Head of caudate nucleus (tissue), 42 donors: Measurements from ENCODE around the gene WNT3A.
"Not testable (repeated sequence)": the region's sequence is repeated elsewhere in the genome, so short reads cannot be mapped to it uniquely, and the experiment has no call there.

ENCODE experiments used
- DNase-seq, 42 donors: peaks; one replicate each; pipeline versions ENCODE4 v3.0.0 to v3.0.0-alpha.2; 2020 to 2021; ENCODE audit warnings: mixed read lengths in 7 of 42
- intact Hi-C: fragments of 100-400 bp; cut with DNase I; formaldehyde crosslinking; loops from one replicate; pipeline ENCODE4 v1.15.0; 2022

Gene WNT3A

GRCh38 chr1:228019722-228020083 lies 12.9 kb downstream of the WNT3A start:
- DNase-seq: peak in 4 of 42 donors; percentile 0 to 2 (median 1)
- intact Hi-C loops: not testable (repeated sequence)

GRCh38 chr1:228020686-228021354 lies 14.0 kb downstream of the WNT3A start:
- DNase-seq: peak in 10 of 42 donors; percentile 2 to 14 (median 6)
- intact Hi-C loops: no loop called here

GRCh38 chr1:228021355-228022030 lies 14.7 kb downstream of the WNT3A start:
- intact Hi-C loops: no loop called here

GRCh38 chr1:228022571-228023293 lies 15.9 kb downstream of the WNT3A start:
- DNase-seq: peak in 2 of 42 donors; percentile 4 to 6

More at GRCh38 chr1:228021355-228022030, 14.7 kb downstream of the WNT3A start:
- DNase-seq: peak in 10 of 42 donors; percentile 5 to 28 (median 12)

GRCh38 chr1:228023294-228023639 lies 16.5 kb downstream of the WNT3A start:
- no peak for DNase-seq
- intact Hi-C loops: no loop called here

More at GRCh38 chr1:228022571-228023293, 15.9 kb downstream of the WNT3A start:
- intact Hi-C loops: no loop called here

- DNase-seq: peak in 1 of 42 donors; percentile 12
- intact Hi-C loops: no loop called here
Measured at GRCh38 chr1:228029281-228029680, 22.5 kb downstream of the WNT3A start.

- DNase-seq: peak in 2 of 42 donors; percentile 9 to 15
- intact Hi-C loops: no loop called here
Measured at GRCh38 chr1:228030451-228031201, 23.8 kb downstream of the WNT3A start.

GRCh38 chr1:228031276-228031995 lies 24.6 kb downstream of the WNT3A start:
- intact Hi-C loops: no loop called here
- peak in 3 of 42 donors; percentile 4 to 12 (median 6) for DNase-seq

- DNase-seq: peak in 6 of 42 donors; percentile 0 to 15 (median 3)
- intact Hi-C loops: no loop called here
Measured at GRCh38 chr1:228032041-228032440, 25.2 kb downstream of the WNT3A start.

- intact Hi-C loops: no loop called here
- no peak for DNase-seq
Measured at GRCh38 chr1:228033376-228033775, 26.6 kb downstream of the WNT3A start.

GRCh38 chr1:228034954-228035837 lies 28.4 kb downstream of the WNT3A start:
- peak in 7 of 42 donors; percentile 3 to 23 (median 12) for DNase-seq

GRCh38 chr1:228035844-228036243 lies 29.0 kb downstream of the WNT3A start:
- intact Hi-C loops: no loop called here
- peak in 5 of 42 donors; percentile 0 to 7 (median 1) for DNase-seq

More at GRCh38 chr1:228034954-228035837, 28.4 kb downstream of the WNT3A start:
- intact Hi-C loops: no loop called here

- intact Hi-C loops: no loop called here
- DNase-seq: peak in 5 of 42 donors; percentile 4 to 21 (median 5)
Measured at GRCh38 chr1:228036701-228037231, 30.0 kb downstream of the WNT3A start.

- DNase-seq: peak in 9 of 42 donors; percentile 4 to 23 (median 14)
- intact Hi-C loops: no loop called here
Measured at GRCh38 chr1:228037401-228038386, 30.9 kb downstream of the WNT3A start.

GRCh38 chr1:228038387-228039005 lies 31.7 kb downstream of the WNT3A start:
- intact Hi-C loops: no loop called here
- DNase-seq: peak in 8 of 42 donors; percentile 2 to 20 (median 8)
